GM21825 (cell line): Measurements from ENCODE around the gene CD99L2.

Experiments
- ATAC-seq: cut with Tn5 transposase; IDR thresholded peaks from one replicate; pipeline ENCODE4 v1.9.1; 2021; ENCODE audit warnings: mild to moderate bottlenecking, moderate library complexity; ENCODE audit not compliant: unreplicated experiment

Gene CD99L2

DNA sequence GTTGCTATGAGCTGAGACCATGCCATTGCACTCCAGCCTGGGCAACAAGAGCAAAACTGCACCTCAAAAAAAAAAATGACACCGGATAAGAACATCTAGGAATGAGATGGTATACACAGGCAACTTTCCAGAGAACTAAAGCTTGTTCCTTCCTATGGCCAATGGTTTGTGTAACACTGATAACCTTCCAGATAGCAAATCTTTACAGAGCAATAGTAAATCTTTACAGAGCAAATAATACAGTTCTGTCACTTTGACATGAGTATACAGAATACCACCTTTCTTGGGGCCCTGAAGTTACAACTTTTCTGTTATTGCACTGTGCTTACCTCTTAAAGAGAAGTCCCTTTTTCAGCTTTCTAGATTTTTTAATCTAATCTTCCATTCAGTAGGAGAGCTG, 91.6 kb downstream of the CD99L2 start:
- no peak for ATAC-seq

DNA sequence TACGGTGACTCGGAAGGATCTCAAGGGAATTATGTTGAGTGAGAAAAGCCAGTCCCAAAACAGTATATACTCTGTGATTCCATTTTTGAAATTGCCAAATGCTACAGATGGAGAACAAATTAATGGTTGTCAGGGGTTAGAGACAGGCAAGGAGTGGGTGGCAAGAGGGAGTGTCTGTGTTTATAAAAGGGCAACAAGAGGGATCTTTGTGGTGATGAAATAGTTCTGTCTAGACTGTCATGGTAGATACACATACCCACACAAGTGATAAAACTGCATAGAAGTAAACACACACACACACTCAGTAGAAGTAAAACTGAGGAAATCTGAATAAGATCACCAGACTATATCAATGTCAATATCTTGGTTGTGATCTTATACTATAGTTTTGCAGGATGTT, 92.7 kb downstream of the CD99L2 start:
- no peak for ATAC-seq

DNA sequence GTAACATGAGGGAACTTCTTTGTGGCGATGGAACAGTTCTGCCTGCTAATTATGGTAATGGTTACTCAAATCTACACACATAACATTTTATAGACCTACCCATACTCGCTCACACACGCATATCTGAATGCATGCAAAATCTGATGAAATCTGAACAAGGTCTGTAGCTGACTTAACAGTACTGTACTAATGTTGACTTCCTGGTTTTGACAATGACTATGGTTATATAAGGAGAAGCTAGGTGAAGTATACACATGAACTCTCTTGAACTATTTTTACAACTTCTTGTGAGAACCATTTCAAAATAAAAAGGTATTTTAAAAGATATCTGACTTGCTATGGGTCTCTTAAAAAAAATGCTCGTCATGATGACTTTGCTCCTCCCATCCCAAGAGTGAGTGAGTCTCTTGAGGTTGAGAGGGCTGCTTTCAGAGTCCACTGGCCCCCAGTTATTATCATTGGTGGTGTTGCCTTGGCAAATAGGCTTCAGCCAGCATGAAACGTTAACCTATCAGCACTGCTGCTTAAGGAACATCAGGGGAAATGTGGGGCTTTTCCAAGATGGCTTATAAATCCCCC, 105.4 kb downstream of the CD99L2 start:
- ATAC-seq: no peak

GRCh38 chrX:150790021-150790420, 108.4 kb downstream of the CD99L2 start:
- ATAC-seq: no peak

- no peak for ATAC-seq
Observed at GRCh38 chrX:150781677-150782076, 116.8 kb downstream of the CD99L2 start.

DNA sequence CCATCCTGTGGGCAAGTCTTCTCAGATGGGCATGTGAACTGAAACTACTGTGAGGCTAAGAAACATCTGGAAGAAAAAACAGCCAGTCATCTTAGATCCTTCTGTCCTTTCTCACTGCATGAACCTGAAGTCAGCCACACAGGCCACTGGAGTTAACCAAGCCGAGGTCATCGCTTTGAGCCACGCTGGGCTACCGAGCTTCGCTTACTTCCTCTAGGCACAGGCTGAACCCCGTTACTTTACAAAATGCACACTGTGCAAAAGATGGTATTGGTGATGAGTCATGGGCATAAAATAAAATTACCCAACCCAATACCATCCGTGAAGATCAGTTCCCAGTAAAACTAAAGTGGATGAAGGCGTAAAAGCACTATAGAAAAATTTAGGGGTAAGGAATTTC, 119.1 kb downstream of the CD99L2 start:
- no peak for ATAC-seq

GRCh38 chrX:150777328-150777992, 121.0 kb downstream of the CD99L2 start:
- no peak for ATAC-seq

- no peak for ATAC-seq
Observed at GRCh38 chrX:150775569-150776350, 122.7 kb downstream of the CD99L2 start.

DNA sequence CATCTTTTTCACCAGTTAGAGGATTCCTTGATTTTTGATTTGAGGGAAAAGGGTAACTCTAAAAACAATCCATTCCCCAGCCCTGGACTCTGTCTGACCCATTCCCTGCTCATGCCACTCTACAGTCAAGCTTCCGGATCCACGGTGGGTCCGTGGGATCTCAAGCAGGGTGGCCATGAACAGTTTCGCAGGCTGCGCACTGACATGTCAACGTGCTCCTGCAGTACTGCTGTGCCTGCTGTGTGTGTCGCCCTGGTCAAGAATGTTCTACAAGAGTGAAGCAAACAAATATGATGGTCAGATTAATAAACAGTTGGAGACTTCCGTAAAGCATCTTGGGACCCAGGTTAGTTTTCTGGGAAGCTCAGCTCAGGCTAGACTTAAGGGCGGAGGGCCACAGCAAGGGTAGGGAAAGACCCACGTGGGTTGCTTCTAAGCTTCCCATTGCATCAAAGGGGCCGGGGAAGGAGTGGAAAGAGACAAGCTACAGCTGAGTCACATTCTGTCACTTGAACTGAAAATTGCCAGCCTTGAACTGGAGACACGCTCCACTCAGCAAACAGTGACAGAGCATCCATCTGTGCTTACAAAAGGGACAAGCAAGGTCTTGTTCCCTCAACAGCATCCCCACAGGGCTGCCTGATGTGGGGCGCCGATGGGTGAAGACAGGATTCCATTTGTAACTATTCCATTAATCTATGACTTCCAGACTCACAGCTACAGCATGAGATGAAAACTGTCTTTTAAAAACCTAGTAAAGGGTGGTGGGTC, 123.5 kb downstream of the CD99L2 start:
- ATAC-seq: no peak

GRCh38 chrX:150773634-150774033, 124.8 kb downstream of the CD99L2 start:
- ATAC-seq: no peak

- ATAC-seq: no peak
Observed at GRCh38 chrX:150773117-150773516, 125.4 kb downstream of the CD99L2 start.

GRCh38 chrX:150772150-150772970, 126.1 kb downstream of the CD99L2 start:
- ATAC-seq: peak; percentile 73

DNA sequence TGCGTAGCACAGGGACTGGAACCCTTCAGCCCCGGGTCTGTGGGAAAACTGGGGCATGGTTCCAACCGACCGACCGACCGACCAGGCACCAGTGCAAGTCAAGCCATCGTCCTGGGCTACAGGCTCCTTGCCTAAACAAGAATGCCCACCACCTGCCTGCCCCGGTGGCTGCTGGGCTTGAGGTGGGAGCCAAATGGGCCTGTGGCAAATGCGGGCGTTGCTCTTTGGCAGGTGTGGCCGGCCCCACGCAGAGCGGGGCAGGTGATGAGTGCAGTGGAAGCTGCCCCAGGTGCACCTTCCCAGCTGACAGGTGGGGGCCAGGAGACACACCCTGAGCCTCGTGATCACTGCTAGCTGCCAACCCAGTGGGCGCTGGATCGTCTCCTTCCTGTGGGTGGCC, 127.4 kb downstream of the CD99L2 start:
- ATAC-seq: no peak

- ATAC-seq: no peak
Observed at GRCh38 chrX:150770623-150771022, 127.8 kb downstream of the CD99L2 start.

DNA sequence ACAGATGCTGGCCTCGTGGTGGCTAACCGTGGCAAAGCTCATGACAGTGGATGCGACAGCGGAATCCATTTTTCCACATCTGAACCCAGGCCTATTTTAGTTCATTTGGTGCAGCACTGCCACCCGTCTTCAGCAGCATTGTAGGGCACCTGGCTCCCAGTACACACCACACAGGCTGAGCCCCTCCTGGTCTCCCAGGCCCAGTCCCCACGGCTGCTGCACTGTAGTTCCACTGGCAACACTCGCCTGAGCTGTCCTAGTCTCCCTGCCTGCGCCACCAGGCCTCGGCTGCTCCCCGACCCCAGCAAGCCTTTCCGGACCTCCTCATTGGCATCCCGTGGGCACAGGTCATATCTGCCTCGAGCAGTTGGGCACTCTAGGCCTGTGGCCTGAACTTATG, 129.1 kb downstream of the CD99L2 start:
- no peak for ATAC-seq

GRCh38 chrX:150768580-150769190, 129.8 kb downstream of the CD99L2 start:
- no peak for ATAC-seq

- no peak for ATAC-seq
Observed at GRCh38 chrX:150768132-150768485, 130.4 kb downstream of the CD99L2 start.

- no peak for ATAC-seq
Observed at GRCh38 chrX:150767475-150768131, 130.9 kb downstream of the CD99L2 start.

GRCh38 chrX:150767045-150767395, 131.4 kb downstream of the CD99L2 start:
- no peak for ATAC-seq
